H1 (cell line): Measurements from ENCODE around the gene UFD1. TPM values are rescaled to one million over a fixed set of nuclear protein-coding genes. Genes with fewer than 3 reads are reported as not detected.

Experiments used
- CTCF ChIA-PET: fragments of 300-600 bp; sonication (Branson Sonifier 250); formaldehyde crosslinking; loops from one replicate; lab custom pipeline; 2021; ENCODE audit not compliant: partially characterized antibody; lab: Charles Lee
- POLR2A ChIA-PET: fragments of 300-600 bp; sonication (Branson Sonifier 250); formaldehyde crosslinking; loops from one replicate; lab custom pipeline; 2021; ENCODE audit warnings: inconsistent platforms; ENCODE audit not compliant: partially characterized antibody; lab: Charles Lee
- DNase-seq, 2 experiments: peaks; one replicate each; pipeline versions ENCODE4 v3.0.0 to v3.0.0-alpha.2; 2010 to 2022; ENCODE audit warnings: low spot score in 2 of 2, low read depth in 1 of 2, mixed read lengths in 1 of 2
- FAIRE-seq: peaks from 2 replicates; lab custom pipeline; 2011; peaks lifted over from hg19 to GRCh38; lab: Jason Lieb, UNC
- H2AFZ ChIP-seq: 2 replicates; pipeline ENCODE4 v1.8.1; 2012; ENCODE audit warnings: low read length, inconsistent platforms
- H2AK5ac ChIP-seq: 2 replicates; pipeline ENCODE4 v1.6.1; 2013; ENCODE audit warnings: low read depth, low read length
- H2BK120ac ChIP-seq: replicated peaks from 2 replicates; pipeline ENCODE3; 2013; ENCODE audit warnings: low read depth, low read length, inconsistent platforms
- H2BK12ac ChIP-seq: 2 replicates; pipeline ENCODE4 v1.6.1; 2013; ENCODE audit warnings: low read depth, low read length
- H2BK15ac ChIP-seq: 2 replicates; pipeline ENCODE4 v1.6.1; 2013; ENCODE audit warnings: low read length
- H2BK20ac ChIP-seq: 2 replicates; pipeline ENCODE4 v1.6.1; 2013; ENCODE audit warnings: low read length
- H2BK5ac ChIP-seq: 2 replicates; pipeline ENCODE4 v1.6.1; 2013; ENCODE audit warnings: low read depth, low read length
- H3K14ac ChIP-seq: 2 replicates; pipeline ENCODE4 v1.6.1; 2013; ENCODE audit warnings: inconsistent platforms; ENCODE audit not compliant: insufficient read length
- H3K18ac ChIP-seq: 2 replicates; pipeline ENCODE4 v1.6.1; 2013; ENCODE audit warnings: low read length; ENCODE audit errors: extremely low read depth
- H3K23ac ChIP-seq: 2 replicates; pipeline ENCODE4 v1.6.1; 2013; ENCODE audit warnings: inconsistent platforms; ENCODE audit not compliant: insufficient read length
- H3K23me2 ChIP-seq: 2 replicates; pipeline ENCODE4 v1.6.1; 2013; ENCODE audit warnings: low read depth, low read length
- H3K27ac ChIP-seq: 2 replicates; pipeline ENCODE4 v1.6.1; 2011; ENCODE audit warnings: low read depth, low read length, inconsistent platforms
- H3K27me3 ChIP-seq, 4 experiments: replicated peaks in 1 of 4; 1 replicate in 1 of 4; 2 replicates in 3 of 4; pipeline versions ENCODE4 v1.6.1 to v1.8.1; 2011 to 2013; ENCODE audit warnings: low read length in 3 of 4, mild to moderate bottlenecking in 3 of 4, inconsistent platforms in 2 of 4, mixed read lengths in 2 of 4, moderate library complexity in 1 of 4; ENCODE audit not compliant: control insufficient read depth in 3 of 4, insufficient read depth in 3 of 4; ENCODE audit errors: extremely low read depth in 1 of 4
- H3K36me3 ChIP-seq, 4 experiments: 2 replicates each; pipeline versions ENCODE4 v1.6.1 to v1.8.1; 2011 to 2013; ENCODE audit warnings: mild to moderate bottlenecking in 4 of 4, low read length in 3 of 4, moderate library complexity in 2 of 4, control low read depth in 1 of 4, inconsistent platforms in 1 of 4; ENCODE audit not compliant: insufficient read depth in 4 of 4, control insufficient read depth in 2 of 4
- H3K4ac ChIP-seq: replicated peaks from 2 replicates; pipeline ENCODE3; 2013; ENCODE audit warnings: low read length, low read depth, mixed read lengths, inconsistent platforms; ENCODE audit not compliant: insufficient read length
- H3K4me1 ChIP-seq, 4 experiments: replicated peaks in 1 of 4; 1 replicate in 1 of 4; 2 replicates in 3 of 4; pipeline versions ENCODE4 v1.6.1 to v1.8.1; 2011 to 2013; ENCODE audit warnings: low read length in 3 of 4, inconsistent platforms in 2 of 4, mixed read lengths in 1 of 4; ENCODE audit not compliant: insufficient read depth in 4 of 4, control insufficient read depth in 3 of 4
- H3K4me2 ChIP-seq, 2 experiments: 2 replicates each; pipeline versions ENCODE4 v1.6.1 to v1.8.1; 2011 to 2013; ENCODE audit warnings: low read depth in 2 of 2, low read length in 2 of 2, control low read depth in 1 of 2, inconsistent platforms in 1 of 2, mild to moderate bottlenecking in 1 of 2; ENCODE audit not compliant: insufficient read depth in 1 of 2
- H3K4me3 ChIP-seq, 4 experiments: fragments of 200-600, 300-600 bp in 1 of 4; sonication (generic), shearing (Covaris generic), sonication (Bioruptor Twin) in 1 of 4; 2 replicates each; pipeline versions ENCODE4 v1.5.1 to v1.8.1; 2011 to 2016; ENCODE audit warnings: low read length in 4 of 4, low read depth in 3 of 4, control low read depth in 2 of 4, inconsistent platforms in 2 of 4, mild to moderate bottlenecking in 2 of 4, mixed read lengths in 1 of 4, moderate library complexity in 1 of 4; ENCODE audit not compliant: insufficient read depth in 2 of 4; ENCODE audit errors: extremely low read depth in 1 of 4
- H3K56ac ChIP-seq: replicated peaks from 2 replicates; pipeline ENCODE3; 2013; ENCODE audit warnings: low read depth, mild to moderate bottlenecking, mixed read lengths, low read length, inconsistent platforms; ENCODE audit not compliant: insufficient read length
- H3K79me1 ChIP-seq: 2 replicates; pipeline ENCODE4 v1.6.1; 2013; ENCODE audit warnings: low read depth, low read length, control low read depth
- H3K79me2 ChIP-seq, 2 experiments: 2 replicates each; pipeline versions ENCODE4 v1.6.1 to v1.8.1; 2012 to 2013; ENCODE audit warnings: low read length in 2 of 2, mild to moderate bottlenecking in 2 of 2, inconsistent platforms in 1 of 2; ENCODE audit not compliant: insufficient read depth in 2 of 2, control insufficient read depth in 1 of 2
- H3K9ac ChIP-seq, 4 experiments: replicated peaks in 1 of 4; 1 replicate in 1 of 4; 2 replicates in 3 of 4; pipeline versions ENCODE4 v1.6.1 to v1.8.1; 2011 to 2013; ENCODE audit warnings: low read depth in 3 of 4, low read length in 3 of 4, control low read depth in 2 of 4, mild to moderate bottlenecking in 2 of 4, moderate library complexity in 2 of 4, inconsistent platforms in 1 of 4; ENCODE audit errors: extremely low read depth in 1 of 4
- H3K9me3 ChIP-seq, 2 experiments: 2 replicates each; pipeline versions ENCODE4 v1.6.1 to v1.8.1; 2012 to 2013; ENCODE audit warnings: mild to moderate bottlenecking in 2 of 2, moderate library complexity in 2 of 2, control low read depth in 1 of 2, inconsistent platforms in 1 of 2, low read depth in 1 of 2, low read length in 1 of 2, mixed read lengths in 1 of 2; ENCODE audit not compliant: insufficient read depth in 2 of 2
- H4K20me1 ChIP-seq, 2 experiments: replicated peaks in 1 of 2; 2 replicates each; pipeline versions ENCODE3 to v1.8.1; 2011 to 2013; ENCODE audit warnings: inconsistent platforms in 2 of 2, low read length in 2 of 2, mild to moderate bottlenecking in 1 of 2; ENCODE audit not compliant: insufficient read depth in 2 of 2, control insufficient read depth in 1 of 2
- H4K5ac ChIP-seq: 2 replicates; pipeline ENCODE4 v1.6.1; 2013; ENCODE audit warnings: low read length, low read depth, mixed read lengths, inconsistent platforms; ENCODE audit not compliant: insufficient read length
- H4K8ac ChIP-seq: 2 replicates; pipeline ENCODE4 v1.8.0; 2013; ENCODE audit warnings: mild to moderate bottlenecking, moderate library complexity, low read length, inconsistent platforms; ENCODE audit not compliant: insufficient read depth; ENCODE audit errors: extremely low read depth
- H4K91ac ChIP-seq: replicated peaks from 2 replicates; pipeline ENCODE3; 2013; ENCODE audit warnings: low read length, mixed read lengths, inconsistent platforms; ENCODE audit not compliant: insufficient read length
- CBX5 ChIP-seq: fragments of 300-800, 300-1000 bp; sonication (generic); IDR thresholded peaks from 2 replicates; pipeline ENCODE4 v1.7.1; 2016; ENCODE audit warnings: antibody characterized with exemption, low read length, low read depth
- EZH2 ChIP-seq: fragments of 200-600 bp; sonication (generic); IDR thresholded peaks from 2 replicates; pipeline ENCODE4 v1.7.1; 2012; ENCODE audit warnings: low read depth, mild to moderate bottlenecking, moderate library complexity, low read length, inconsistent platforms; ENCODE audit not compliant: severe bottlenecking
- FOSL1 ChIP-seq: IDR thresholded peaks from 2 replicates; pipeline ENCODE4 v1.6.1; 2011; ENCODE audit warnings: mild to moderate bottlenecking, low read depth, low read length, moderate library complexity; ENCODE audit not compliant: insufficient read depth
- GTF2F1 ChIP-seq: IDR thresholded peaks from 2 replicates; pipeline ENCODE4 v1.6.1; 2012; ENCODE audit warnings: low read depth, low read length, improper control_type of control experiment, borderline replicate concordance
- NANOG ChIP-seq: IDR thresholded peaks from 2 replicates; pipeline ENCODE4 v1.6.1; 2011; ENCODE audit warnings: low read length, low read depth, mild to moderate bottlenecking, inconsistent platforms; ENCODE audit not compliant: insufficient read depth, poor library complexity, severe bottlenecking
- SIN3A ChIP-seq, 2 experiments: IDR thresholded peaks in 1 of 2; conservative IDR thresholded peaks in 1 of 2; 2 replicates each; pipeline ENCODE4 v1.6.1; 2011 to 2012; ENCODE audit warnings: low read length in 2 of 2, improper control_type of control experiment in 1 of 2, low read depth in 1 of 2, mild to moderate bottlenecking in 1 of 2
- WGBS, 2 experiments: shearing (Covaris generic) in 1 of 2; methylation state at CpG; one replicate each; pipeline versions ENCODE4 v1.1.6 to v1.1.7; 2013 to 2015; ENCODE audit warnings: low lambda C conversion rate in 2 of 2, mixed read lengths in 2 of 2, inconsistent platforms in 1 of 2, low coverage in 1 of 2, missing lambda C conversion rate in 1 of 2; ENCODE audit not compliant: insufficient replicate concordance in 2 of 2, insufficient coverage in 1 of 2, insufficient read length in 1 of 2; ENCODE audit errors: extremely low coverage in 1 of 2, missing lambda C conversion rate in 1 of 2; 5-methylcytosine and 5-hydroxymethylcytosine counted together
- polyA plus RNA-seq, 7 experiments: library from polyadenylated mRNA; depleted of rRNA in 3 of 7; stranded (reverse) in 5 of 7; unstranded in 2 of 7; fragments of >200 nt in 5 of 7; fragments of 200-250 nt in 2 of 7; gene quantifications; 1 replicate in 5 of 7; 2 replicates in 1 of 7; 4 replicates in 1 of 7; pipeline versions ENCODE4 v1.2.1 to v1.2.3, GENCODE V29; 2011 to 2013; ENCODE audit warnings: missing spikeins in 2 of 7, mixed read lengths in 2 of 7
- total RNA-seq: library from RNA; stranded (reverse); fragmentation: NEBNext Ultra II Directional; extraction: Animal tissue kit (Norgen Biotek cat#: 25700); gene quantifications from 2 replicates; pipeline ENCODE4 v1.2.1, GENCODE V29; 2021
- TF ChIP-seq, protein P1 (sequence below): IDR thresholded peaks from 2 replicates; pipeline ENCODE4 v1.6.1; 2011; ENCODE audit warnings: low read length, improper control_type of control experiment
- TF ChIP-seq, protein P2 (sequence below): IDR thresholded peaks from 2 replicates; pipeline ENCODE4 v1.6.1; 2011; ENCODE audit warnings: low read depth, mild to moderate bottlenecking, low read length; ENCODE audit not compliant: insufficient read depth

The UFD1 gene
- total and polyA plus RNA-seq, 2 of the 8 experiments (the other 6 are each of a cell fraction or from before 2014, with no cell fraction given) = 74.6 to 116 TPM

DNA sequence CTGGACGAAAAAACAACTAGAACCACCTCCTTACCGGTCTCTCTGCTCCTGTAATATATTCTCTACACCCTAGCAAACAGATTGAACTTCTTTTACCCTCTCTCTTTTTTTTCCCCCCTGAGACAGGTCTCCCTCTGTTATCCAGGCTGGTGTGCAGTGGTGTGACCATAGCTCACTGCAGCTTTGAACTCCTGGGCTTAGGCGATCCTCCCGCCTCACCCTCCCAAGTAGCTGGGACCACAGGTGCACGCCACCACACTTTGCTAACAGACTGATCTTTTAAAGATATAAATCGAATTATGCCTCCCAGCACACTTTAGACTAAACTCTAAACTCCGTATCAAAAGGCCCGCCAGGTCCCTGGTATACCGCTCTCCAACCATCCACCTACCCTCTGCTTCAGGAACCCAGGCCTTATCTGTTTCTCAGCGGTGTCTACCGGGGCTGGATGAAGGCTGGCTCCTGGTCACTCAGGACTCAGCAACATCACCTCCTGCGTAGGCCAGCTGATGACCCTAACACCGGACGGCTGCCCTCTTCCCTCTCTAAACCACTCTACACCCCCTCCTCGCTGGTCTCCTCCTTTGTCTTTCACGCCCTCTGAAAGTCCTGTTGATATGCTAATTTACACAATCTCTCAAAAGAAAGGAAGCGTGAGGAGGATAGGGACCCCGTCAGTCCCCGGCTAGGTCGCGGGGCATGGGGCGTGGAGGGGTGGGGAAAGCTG lies 32.2 kb downstream of the UFD1 start:
- H3K56ac ChIP-seq = no peak overlapping the region
- WGBS, 2 experiments = 36% methylated on average over 17 of the region's 22 CpGs; no CpG with 5 or more reads in 1 of the 2 experiments
- peak overlapping the region; percentile 52; the same call in 1 of the 2 replicates for H3K18ac ChIP-seq
- H2BK15ac ChIP-seq = no peak overlapping the region
- H3K27me3 ChIP-seq = no peaks in the 10 kb centered on the region; a peak in 2 of 7 replicates
- CTCF ChIA-PET = interaction anchor here (0.5 to 1.8 kb wide), 3 partner anchors 28 to 183 kb away, joined by 3 to 4 read pairs (median 3); no protein-coding TSS in a partner anchor
- peaks cover 0 to 8% (median 3%) of the 10 kb centered on the region in 4 experiments; a peak in 2 of 7 replicates for H3K4me1 ChIP-seq
- H3K14ac ChIP-seq = no peak overlapping the region
- peak overlapping the region; percentile 90; the same call in 1 of the 2 replicates for H2BK5ac ChIP-seq
- peak overlapping the region; percentile 75 to 96 (median 86) for H3K4me3 ChIP-seq
- H4K5ac ChIP-seq = no peak overlapping the region
- H3K23ac ChIP-seq = no peak overlapping the region
- H3K36me3 ChIP-seq = peaks cover 4 to 15% (median 8%) of the 10 kb centered on the region in 4 experiments; a peak in 5 of 8 replicates
- TF ChIP-seq, protein P1, sequence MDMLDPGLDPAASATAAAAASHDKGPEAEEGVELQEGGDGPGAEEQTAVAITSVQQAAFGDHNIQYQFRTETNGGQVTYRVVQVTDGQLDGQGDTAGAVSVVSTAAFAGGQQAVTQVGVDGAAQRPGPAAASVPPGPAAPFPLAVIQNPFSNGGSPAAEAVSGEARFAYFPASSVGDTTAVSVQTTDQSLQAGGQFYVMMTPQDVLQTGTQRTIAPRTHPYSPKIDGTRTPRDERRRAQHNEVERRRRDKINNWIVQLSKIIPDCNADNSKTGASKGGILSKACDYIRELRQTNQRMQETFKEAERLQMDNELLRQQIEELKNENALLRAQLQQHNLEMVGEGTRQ = no peak
- TF ChIP-seq NANOG (peak; percentile 40), SIN3A (conservative IDR thresholded peaks at IDR 0.05 in 1 of 2, IDR thresholded peaks at IDR 0.05 in 1 of 2; ENCODE audit: low read depth in 1 of 2, low read length in 2 of 2) (peak in 1 of 2 experiments; percentile 43; a peak in 1 of 4 replicates), FOSL1 (no peak), EZH2 (no peak), CBX5 (no peak), GTF2F1 (no peak)
- TF ChIP-seq, protein P2, sequence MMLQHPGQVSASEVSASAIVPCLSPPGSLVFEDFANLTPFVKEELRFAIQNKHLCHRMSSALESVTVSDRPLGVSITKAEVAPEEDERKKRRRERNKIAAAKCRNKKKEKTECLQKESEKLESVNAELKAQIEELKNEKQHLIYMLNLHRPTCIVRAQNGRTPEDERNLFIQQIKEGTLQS = no peak
- no peak overlapping the region for H3K4ac ChIP-seq
- no peak for FAIRE-seq
- DNase-seq = no peak
- H3K27ac ChIP-seq = peak overlapping the region; percentile 90
- H3K23me2 ChIP-seq = peaks cover 7% of the 10 kb centered on the region; the same call in 1 of the 2 replicates
- peak overlapping the region; percentile 63 to 82 for H3K4me2 ChIP-seq
- H4K8ac ChIP-seq = 0 out of 2 replicates have a peak overlapping the region, but pooled peaks have one; percentile 94
- H4K91ac ChIP-seq = no peak overlapping the region
- peaks cover 10% of the 10 kb centered on the region for H3K79me1 ChIP-seq
- H3K79me2 ChIP-seq = peaks cover 3 to 37% of the 10 kb centered on the region in 2 experiments; a peak in 3 of 4 replicates
- H2AK5ac ChIP-seq = no peak overlapping the region
- no peak overlapping the region for H2BK120ac ChIP-seq
- peaks cover 23 to 40% of the 10 kb centered on the region in 2 experiments for H4K20me1 ChIP-seq
- H2BK20ac ChIP-seq = no peak overlapping the region
- H3K9me3 ChIP-seq = no peaks in the 10 kb centered on the region
- H2BK12ac ChIP-seq = no peak overlapping the region
- POLR2A ChIA-PET = interaction anchor here (0.9 to 6.7 kb wide), 16 partner anchors 9 to 324 kb away, joined by 3 to 127 read pairs (median 4); partner anchors contain the start of genes CDC45, CLTCL1, DGCR2 and HIRA
- peak overlapping the region; percentile 70 to 99 (median 91) for H3K9ac ChIP-seq
- no peak overlapping the region for H2AFZ ChIP-seq
